GM19025 (cell line): ENCODE data around the gene C4orf17.
A peak's percentile ranks its signal among the peaks of the same experiment; 100 is the strongest.

Experiments
- ATAC-seq: cut with Tn5 transposase; IDR thresholded peaks from one replicate; pipeline ENCODE4 v1.9.1; 2021; ENCODE audit warnings: mild to moderate bottlenecking, low read depth, moderate library complexity; ENCODE audit not compliant: unreplicated experiment

C4orf17 gene

GRCh38 chr4:99536271-99536670 is 25.4 kb downstream of the C4orf17 start:
- ATAC-seq: no peak

GRCh38 chr4:99536848-99537247 is 26.0 kb downstream of the C4orf17 start:
- ATAC-seq: no peak

GRCh38 chr4:99537674-99538073 is 26.9 kb downstream of the C4orf17 start:
- no peak for ATAC-seq

- no peak for ATAC-seq
Measured at GRCh38 chr4:99540277-99540939, 29.6 kb downstream of the C4orf17 start.

GRCh38 chr4:99552872-99553271 is 42.1 kb downstream of the C4orf17 start:
- ATAC-seq: no peak

GRCh38 chr4:99563310-99564186 is 52.7 kb downstream of the C4orf17 start, which contains the start of gene TRMT10A:
Gene TRMT10A (minus strand): TSS chr4:99564039. CDS start chr4:99559338, 4,701 bp downstream.
- ATAC-seq: peak; percentile 92

- no peak for ATAC-seq
Measured at GRCh38 chr4:99564921-99565320, 54.1 kb downstream of the C4orf17 start.

- no peak for ATAC-seq
Measured at GRCh38 chr4:99571883-99572282, 61.1 kb downstream of the C4orf17 start.

- no peak for ATAC-seq
Measured at GRCh38 chr4:99572527-99573240, 61.9 kb downstream of the C4orf17 start.

- no peak for ATAC-seq
Measured at GRCh38 chr4:99573735-99574368, 63.0 kb downstream of the C4orf17 start.

- ATAC-seq: peak; percentile 72
Measured at GRCh38 chr4:99574530-99575324, 63.9 kb downstream of the C4orf17 start, which contains the start of gene MTTP. Gene MTTP (plus strand): TSS chr4:99574824. CDS start chr4:99574910, 86 bp downstream.

- ATAC-seq: no peak
Measured at GRCh38 chr4:99578714-99579113, 67.9 kb downstream of the C4orf17 start.

GRCh38 chr4:99585516-99585915 is 74.7 kb downstream of the C4orf17 start:
- no peak for ATAC-seq

GRCh38 chr4:99586322-99586721 is 75.5 kb downstream of the C4orf17 start:
- no peak for ATAC-seq

- ATAC-seq: no peak
Measured at GRCh38 chr4:99586797-99587196, 76.0 kb downstream of the C4orf17 start.

GRCh38 chr4:99587309-99587708 is 76.5 kb downstream of the C4orf17 start:
- no peak for ATAC-seq

GRCh38 chr4:99587803-99588202 is 77.0 kb downstream of the C4orf17 start:
- no peak for ATAC-seq

GRCh38 chr4:99591757-99592156 is 80.9 kb downstream of the C4orf17 start:
- ATAC-seq: no peak
